ENCODE measurements around the gene FAM170B.

The FAM170B gene

GRCh38 chr10:49170632-49171325 lies 37.0 kb upstream of the FAM170B start:
- Histone ChIP-seq H2BK15ac (ENCODE audit: low read length) (no peak overlapping the region), H4K91ac (ENCODE audit: low read depth, low read length, poor library complexity) (peak overlapping the region; percentile 40), H2BK120ac (ENCODE audit: low read depth, low read length) (no peak overlapping the region), H3K4me3 (ENCODE audit: low read length in 2 of 2) (no peak overlapping the region), H3K18ac (ENCODE audit: low read length) (peak overlapping the region; percentile 58), H3K14ac (ENCODE audit: low read length) (peak overlapping the region; percentile 59), H3K27ac (replicated peaks; ENCODE audit: low read length) (no peak overlapping the region), H3K9me3 (replicated peaks in 1 of 2; ENCODE audit: control insufficient read depth in 2 of 2, insufficient read depth in 1 of 2, low read depth in 1 of 2, low read length in 2 of 2) (no peaks in the 10 kb centered on the region), H3K4me2 (ENCODE audit: insufficient read depth, low read length, poor library complexity, severe bottlenecking) (no peak overlapping the region), H3K23ac (ENCODE audit: low read depth, low read length, poor library complexity) (peak overlapping the region; percentile 66), H3K4me1 (ENCODE audit: control insufficient read depth in 2 of 2, insufficient read depth in 1 of 2, low read depth in 1 of 2, low read length in 2 of 2) (peaks cover 0 to 2% of the 10 kb centered on the region in 2 donors), H4K8ac (ENCODE audit: low read depth, low read length) (no peak overlapping the region), H3K27me3 (ENCODE audit: control insufficient read depth in 3 of 3, insufficient read depth in 3 of 3, low read depth in 1 of 3, low read length in 3 of 3) (peaks cover 0 to 3% (median 0%) of the 10 kb centered on the region in 3 experiments), H2AK5ac (ENCODE audit: low read depth, low read length) (peak overlapping the region; percentile 17), H3K36me3 (replicated peaks in 1 of 2; ENCODE audit: control insufficient read depth in 2 of 2, insufficient read depth in 2 of 2, low read length in 2 of 2) (no peaks in the 10 kb centered on the region), H3K9ac (ENCODE audit: low read depth, low read length, poor library complexity) (no peak overlapping the region), H2BK12ac (ENCODE audit: low read length) (no peak overlapping the region), H2BK5ac (ENCODE audit: low read length) (no peak overlapping the region), H3K79me1 (ENCODE audit: low read depth, low read length) (no peaks in the 10 kb centered on the region), H3K4ac (ENCODE audit: low read length) (no peak overlapping the region), H2AFZ (ENCODE audit: low read length) (no peak overlapping the region)
- no peak for DNase-seq (ENCODE audit: low spot score)
- no CpG with 5 or more reads among the region's 6 CpGs for whole genome bisulfite sequencing, 2 donors (ENCODE audit: extremely low coverage in 2 of 2, insufficient read length in 2 of 2, insufficient replicate concordance in 1 of 2)

- no peak overlapping the region for H3K4ac ChIP-seq (ENCODE audit: low read length)
- no peak overlapping the region for H2AFZ ChIP-seq (ENCODE audit: low read length)
- no peak overlapping the region for H3K4me3 ChIP-seq (ENCODE audit: low read length in 2 of 2)
- H3K36me3 ChIP-seq (replicated peaks in 1 of 2; ENCODE audit: control insufficient read depth in 2 of 2, insufficient read depth in 2 of 2, low read length in 2 of 2) = no peaks in the 10 kb centered on the region
- H3K79me1 ChIP-seq (ENCODE audit: low read depth, low read length) = no peaks in the 10 kb centered on the region
- WGBS, 2 donors (ENCODE audit: extremely low coverage in 2 of 2, insufficient read length in 2 of 2, insufficient replicate concordance in 1 of 2) = no CpG with 5 or more reads among the region's 4 CpGs
- H4K91ac ChIP-seq (ENCODE audit: low read depth, low read length, poor library complexity) = no peak overlapping the region
- H3K9ac ChIP-seq (ENCODE audit: low read depth, low read length, poor library complexity) = no peak overlapping the region
- no peak overlapping the region for H3K23ac ChIP-seq (ENCODE audit: low read depth, low read length, poor library complexity)
- no peak overlapping the region for H2BK120ac ChIP-seq (ENCODE audit: low read depth, low read length)
- no peaks in the 10 kb centered on the region for H3K4me1 ChIP-seq (ENCODE audit: control insufficient read depth in 2 of 2, insufficient read depth in 1 of 2, low read depth in 1 of 2, low read length in 2 of 2)
- DNase-seq (ENCODE audit: low spot score) = no peak
- H3K9me3 ChIP-seq (replicated peaks in 1 of 2; ENCODE audit: control insufficient read depth in 2 of 2, insufficient read depth in 1 of 2, low read depth in 1 of 2, low read length in 2 of 2) = no peaks in the 10 kb centered on the region
- no peak overlapping the region for H4K8ac ChIP-seq (ENCODE audit: low read depth, low read length)
- H2BK15ac ChIP-seq (ENCODE audit: low read length) = no peak overlapping the region
- H2BK12ac ChIP-seq (ENCODE audit: low read length) = no peak overlapping the region
- no peak overlapping the region for H3K18ac ChIP-seq (ENCODE audit: low read length)
- H3K4me2 ChIP-seq (ENCODE audit: insufficient read depth, low read length, poor library complexity, severe bottlenecking) = no peak overlapping the region
- H3K14ac ChIP-seq (ENCODE audit: low read length) = no peak overlapping the region
- H3K27me3 ChIP-seq (ENCODE audit: control insufficient read depth in 3 of 3, insufficient read depth in 3 of 3, low read depth in 1 of 3, low read length in 3 of 3) = peaks cover 0 to 3% (median 0%) of the 10 kb centered on the region in 3 experiments
- H3K27ac ChIP-seq (replicated peaks; ENCODE audit: low read length) = no peak overlapping the region
- H2BK5ac ChIP-seq (ENCODE audit: low read length) = no peak overlapping the region
- no peak overlapping the region for H2AK5ac ChIP-seq (ENCODE audit: low read depth, low read length)
These were observed 36.0 kb upstream of the FAM170B start for GRCh38 chr10:49169776-49170175.

GRCh38 chr10:49168831-49169500 lies 35.1 kb upstream of the FAM170B start:
- no peak overlapping the region for H2BK5ac ChIP-seq (ENCODE audit: low read length)
- H3K4me1 ChIP-seq (ENCODE audit: control insufficient read depth in 2 of 2, insufficient read depth in 1 of 2, low read depth in 1 of 2, low read length in 2 of 2) = no peaks in the 10 kb centered on the region
- no peak overlapping the region for H4K8ac ChIP-seq (ENCODE audit: low read depth, low read length)
- H3K9ac ChIP-seq (ENCODE audit: low read depth, low read length, poor library complexity) = no peak overlapping the region
- H3K27me3 ChIP-seq (ENCODE audit: control insufficient read depth in 3 of 3, insufficient read depth in 3 of 3, low read depth in 1 of 3, low read length in 3 of 3) = peaks cover 0 to 3% (median 0%) of the 10 kb centered on the region in 3 experiments
- H3K9me3 ChIP-seq (replicated peaks in 1 of 2; ENCODE audit: control insufficient read depth in 2 of 2, insufficient read depth in 1 of 2, low read depth in 1 of 2, low read length in 2 of 2) = no peaks in the 10 kb centered on the region
- WGBS, 2 donors (ENCODE audit: extremely low coverage in 2 of 2, insufficient read length in 2 of 2, insufficient replicate concordance in 1 of 2) = no CpG with 5 or more reads among the region's 6 CpGs
- no peak for DNase-seq (ENCODE audit: low spot score)
- H3K27ac ChIP-seq (replicated peaks; ENCODE audit: low read length) = no peak overlapping the region
- no peak overlapping the region for H2BK120ac ChIP-seq (ENCODE audit: low read depth, low read length)
- no peak overlapping the region for H3K18ac ChIP-seq (ENCODE audit: low read length)
- H3K79me1 ChIP-seq (ENCODE audit: low read depth, low read length) = no peaks in the 10 kb centered on the region
- H2BK12ac ChIP-seq (ENCODE audit: low read length) = no peak overlapping the region
- no peaks in the 10 kb centered on the region for H3K36me3 ChIP-seq (replicated peaks in 1 of 2; ENCODE audit: control insufficient read depth in 2 of 2, insufficient read depth in 2 of 2, low read length in 2 of 2)
- no peak overlapping the region for H3K23ac ChIP-seq (ENCODE audit: low read depth, low read length, poor library complexity)
- no peak overlapping the region for H4K91ac ChIP-seq (ENCODE audit: low read depth, low read length, poor library complexity)
- no peak overlapping the region for H2AK5ac ChIP-seq (ENCODE audit: low read depth, low read length)
- no peak overlapping the region for H3K14ac ChIP-seq (ENCODE audit: low read length)
- no peak overlapping the region for H2AFZ ChIP-seq (ENCODE audit: low read length)
- no peak overlapping the region for H3K4ac ChIP-seq (ENCODE audit: low read length)
- H3K4me2 ChIP-seq (ENCODE audit: insufficient read depth, low read length, poor library complexity, severe bottlenecking) = no peak overlapping the region
- no peak overlapping the region for H3K4me3 ChIP-seq (ENCODE audit: low read length in 2 of 2)
- H2BK15ac ChIP-seq (ENCODE audit: low read length) = no peak overlapping the region

- H3K4ac ChIP-seq (ENCODE audit: low read length) = no peak overlapping the region
- H3K9me3 ChIP-seq (replicated peaks in 1 of 2; ENCODE audit: control insufficient read depth in 2 of 2, insufficient read depth in 1 of 2, low read depth in 1 of 2, low read length in 2 of 2) = no peaks in the 10 kb centered on the region
- no peaks in the 10 kb centered on the region for H3K36me3 ChIP-seq (replicated peaks in 1 of 2; ENCODE audit: control insufficient read depth in 2 of 2, insufficient read depth in 2 of 2, low read length in 2 of 2)
- no peak overlapping the region for H2AFZ ChIP-seq (ENCODE audit: low read length)
- H3K14ac ChIP-seq (ENCODE audit: low read length) = no peak overlapping the region
- H2BK120ac ChIP-seq (ENCODE audit: low read depth, low read length) = no peak overlapping the region
- H3K9ac ChIP-seq (ENCODE audit: low read depth, low read length, poor library complexity) = peak overlapping the region; percentile 25
- H2BK15ac ChIP-seq (ENCODE audit: low read length) = no peak overlapping the region
- H3K23ac ChIP-seq (ENCODE audit: low read depth, low read length, poor library complexity) = no peak overlapping the region
- no peaks in the 10 kb centered on the region for H3K4me1 ChIP-seq (ENCODE audit: control insufficient read depth in 2 of 2, insufficient read depth in 1 of 2, low read depth in 1 of 2, low read length in 2 of 2)
- no peak overlapping the region for H2AK5ac ChIP-seq (ENCODE audit: low read depth, low read length)
- peaks cover 0 to 5% (median 0%) of the 10 kb centered on the region in 3 experiments for H3K27me3 ChIP-seq (ENCODE audit: control insufficient read depth in 3 of 3, insufficient read depth in 3 of 3, low read depth in 1 of 3, low read length in 3 of 3)
- H4K91ac ChIP-seq (ENCODE audit: low read depth, low read length, poor library complexity) = no peak overlapping the region
- H3K79me1 ChIP-seq (ENCODE audit: low read depth, low read length) = no peaks in the 10 kb centered on the region
- H4K8ac ChIP-seq (ENCODE audit: low read depth, low read length) = no peak overlapping the region
- H3K4me2 ChIP-seq (ENCODE audit: insufficient read depth, low read length, poor library complexity, severe bottlenecking) = no peak overlapping the region
- no peak overlapping the region for H3K18ac ChIP-seq (ENCODE audit: low read length)
- WGBS, 2 donors (ENCODE audit: extremely low coverage in 2 of 2, insufficient read length in 2 of 2, insufficient replicate concordance in 1 of 2) = no CpG with 5 or more reads among the region's 4 CpGs
- H3K4me3 ChIP-seq (ENCODE audit: low read length in 2 of 2) = no peak overlapping the region
- no peak overlapping the region for H3K27ac ChIP-seq (replicated peaks; ENCODE audit: low read length)
- no peak for DNase-seq (ENCODE audit: low spot score)
- no peak overlapping the region for H2BK5ac ChIP-seq (ENCODE audit: low read length)
- no peak overlapping the region for H2BK12ac ChIP-seq (ENCODE audit: low read length)
These were observed 34.3 kb upstream of the FAM170B start for GRCh38 chr10:49168171-49168540.
